HG03439 (cell line): ENCODE measurements around the gene LRFN2.

Experiments used
- ATAC-seq: cut with Tn5 transposase; IDR thresholded peaks from one replicate; pipeline ENCODE4 v1.9.1; 2021; ENCODE audit warnings: mild to moderate bottlenecking, moderate library complexity; ENCODE audit not compliant: unreplicated experiment

The LRFN2 gene

DNA sequence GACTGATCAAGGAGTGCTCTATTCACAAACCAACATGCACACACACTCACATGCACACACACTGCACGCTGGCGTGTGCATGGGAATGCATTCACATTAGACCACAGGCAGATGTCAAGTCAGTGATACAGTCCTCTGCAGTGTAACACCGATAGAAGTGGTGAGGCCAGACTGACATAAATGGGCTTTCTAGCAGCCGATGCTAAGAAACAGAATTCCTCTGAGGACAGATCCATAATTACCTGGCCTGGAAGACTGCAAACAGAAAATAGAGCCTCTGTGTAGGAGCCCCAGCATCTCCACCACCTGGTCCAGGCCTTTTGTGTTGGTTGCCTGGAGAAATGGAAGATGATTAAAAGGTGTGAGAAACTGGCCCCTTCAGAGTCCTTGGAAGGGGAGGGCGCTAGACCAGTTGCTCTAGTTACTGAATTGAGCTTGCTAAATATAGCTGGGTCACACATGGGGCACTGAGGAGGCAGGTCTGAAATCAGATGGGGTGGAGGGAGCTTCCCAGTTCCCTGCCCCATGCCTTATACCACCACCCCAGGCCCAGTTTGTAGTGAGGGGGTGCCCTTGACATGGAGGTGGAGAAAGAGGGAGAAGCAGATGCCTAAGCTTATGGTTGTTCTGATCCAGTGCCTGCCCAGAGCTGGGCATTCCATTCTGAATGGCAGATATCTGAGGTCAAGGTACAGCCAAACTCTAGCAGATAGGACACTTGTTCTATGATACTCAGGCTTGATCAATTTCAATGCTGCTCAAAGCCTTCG lies 233.8 kb downstream of the LRFN2 start:
- no peak for ATAC-seq

DNA sequence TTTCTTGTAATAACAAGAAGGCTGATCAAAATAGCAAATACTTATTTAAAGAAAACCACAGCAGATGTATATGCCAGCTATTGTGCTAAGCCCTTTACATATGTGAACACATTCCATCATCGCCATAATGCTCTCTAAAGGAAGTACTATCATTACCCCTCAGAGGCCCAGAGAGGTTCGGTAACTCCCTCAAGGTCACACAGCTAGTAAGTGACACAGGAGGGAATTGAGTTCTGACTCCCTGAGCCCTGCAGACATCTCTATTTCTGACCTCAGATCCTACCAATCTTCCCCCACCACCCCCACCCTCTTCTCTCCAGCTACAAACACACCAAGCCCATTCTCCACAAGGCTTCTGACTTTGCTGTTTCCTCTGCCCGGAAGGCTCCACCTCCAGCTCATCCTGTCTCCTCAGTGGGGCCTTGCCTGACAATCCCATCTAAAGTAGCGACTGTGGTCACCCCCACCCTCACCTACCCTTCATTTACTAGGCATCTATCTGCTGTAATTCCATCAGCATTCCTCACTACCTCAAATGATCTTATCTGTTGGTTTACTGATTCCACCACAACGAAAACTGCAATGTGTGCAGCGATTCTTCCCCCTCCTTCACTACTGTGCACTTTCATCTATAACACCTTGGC lies 234.5 kb downstream of the LRFN2 start:
- ATAC-seq = no peak

DNA sequence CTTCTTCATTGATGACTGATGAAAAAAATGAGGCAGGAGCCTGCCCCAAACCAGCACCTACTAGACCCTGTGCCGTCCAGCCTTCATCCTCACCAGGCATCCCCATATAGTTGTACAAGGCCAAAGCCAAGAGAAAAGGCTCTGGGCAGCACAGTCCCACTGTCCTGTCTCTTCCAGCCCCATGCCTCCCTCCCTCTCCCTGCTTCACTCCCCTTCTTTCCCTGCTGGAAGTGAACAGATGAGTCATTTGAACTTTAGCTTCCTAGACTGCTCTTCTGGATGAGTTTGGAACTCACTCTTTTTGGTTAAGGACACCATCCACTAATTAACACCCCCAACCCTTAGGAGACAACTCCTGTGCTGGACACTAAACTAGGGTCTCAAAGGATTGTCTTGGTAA lies 235.2 kb downstream of the LRFN2 start:
- no peak for ATAC-seq

DNA sequence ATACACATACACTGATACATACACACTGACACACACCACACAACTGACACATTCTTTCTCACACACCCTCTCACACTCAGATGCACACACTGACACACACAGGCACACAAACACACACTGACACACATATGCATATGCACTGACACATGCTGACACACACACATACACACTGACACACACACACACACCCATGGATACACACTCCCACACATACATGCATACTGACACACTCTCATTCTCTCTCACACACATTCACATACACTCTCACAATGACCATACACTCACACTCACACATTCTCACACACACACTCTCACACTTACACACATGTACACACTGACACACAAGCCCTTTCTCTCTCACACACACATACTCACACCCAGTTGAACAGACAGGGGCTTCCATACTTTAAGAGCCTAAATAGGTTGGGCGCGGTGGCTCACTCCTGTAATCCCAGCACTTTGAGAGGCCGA lies 236.4 kb downstream of the LRFN2 start:
- no peak for ATAC-seq

DNA sequence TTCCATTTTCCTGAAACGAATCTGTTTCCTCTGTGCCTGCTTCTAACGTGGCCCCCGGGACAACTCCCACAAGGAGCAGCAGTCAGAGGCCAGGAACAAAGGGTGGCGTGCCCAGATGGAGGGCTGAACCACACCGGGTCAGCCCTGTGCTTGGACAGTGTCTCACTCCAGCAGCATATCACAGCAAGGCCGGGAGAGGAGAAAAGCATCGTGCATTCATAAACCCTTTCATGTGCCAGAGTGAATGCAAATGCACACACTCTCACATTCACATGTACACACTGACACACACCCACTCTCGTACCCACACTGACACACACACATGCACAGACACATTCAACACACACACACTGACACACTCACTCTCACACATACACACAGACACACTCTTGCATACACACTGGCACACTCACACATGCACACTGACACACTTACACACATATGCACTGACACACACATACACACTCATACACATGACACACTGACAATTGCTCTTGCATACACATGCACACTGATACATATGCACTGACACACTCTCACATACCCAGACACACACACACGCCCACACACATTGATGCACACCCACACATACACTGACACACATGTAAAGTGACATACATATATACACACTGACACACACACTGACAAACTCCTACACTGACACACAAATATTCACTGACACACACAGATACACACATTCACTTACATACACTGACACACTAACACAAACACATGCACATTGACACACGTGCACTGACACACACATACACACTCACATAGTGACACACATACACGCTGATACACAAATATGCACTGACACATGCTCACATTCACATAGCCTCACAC lies 237.0 kb downstream of the LRFN2 start:
- ATAC-seq = no peak

DNA sequence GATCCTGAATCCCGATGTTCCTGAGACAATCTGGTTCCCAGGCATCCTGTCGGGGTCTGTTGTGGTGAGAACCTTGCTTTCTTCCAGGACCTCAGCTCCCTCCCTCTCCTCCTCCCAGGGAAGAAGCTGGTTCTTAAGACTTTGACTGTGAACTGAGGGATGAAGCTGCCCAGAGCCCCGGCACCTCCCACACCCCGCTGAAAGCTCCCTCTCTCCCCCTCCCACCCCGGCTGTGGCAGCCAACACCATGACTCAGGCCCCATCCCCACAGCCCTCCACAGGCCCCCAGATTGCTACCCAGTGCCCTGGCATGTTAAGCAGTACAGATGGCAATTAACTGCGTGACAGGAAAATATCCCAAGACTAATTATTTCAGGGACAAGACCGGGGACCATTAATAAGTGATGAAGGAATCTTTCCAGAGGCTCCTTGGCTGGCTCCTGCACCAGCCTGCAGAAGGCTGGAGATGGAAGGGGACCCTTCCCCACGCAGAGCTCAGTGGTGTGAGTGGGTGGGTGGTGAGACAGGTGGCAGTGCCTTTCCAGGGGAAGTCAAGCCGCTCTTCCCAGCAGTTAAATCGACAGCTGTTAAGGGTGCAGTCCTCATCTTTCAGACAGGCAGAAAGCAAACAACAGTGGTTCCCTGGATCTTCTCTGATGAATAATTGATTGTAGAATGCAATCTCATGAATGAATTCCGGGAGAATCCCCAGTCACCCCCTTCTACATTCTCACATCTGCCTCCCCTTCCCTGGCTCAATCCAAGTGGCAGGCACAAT lies 237.9 kb downstream of the LRFN2 start:
- ATAC-seq = no peak

DNA sequence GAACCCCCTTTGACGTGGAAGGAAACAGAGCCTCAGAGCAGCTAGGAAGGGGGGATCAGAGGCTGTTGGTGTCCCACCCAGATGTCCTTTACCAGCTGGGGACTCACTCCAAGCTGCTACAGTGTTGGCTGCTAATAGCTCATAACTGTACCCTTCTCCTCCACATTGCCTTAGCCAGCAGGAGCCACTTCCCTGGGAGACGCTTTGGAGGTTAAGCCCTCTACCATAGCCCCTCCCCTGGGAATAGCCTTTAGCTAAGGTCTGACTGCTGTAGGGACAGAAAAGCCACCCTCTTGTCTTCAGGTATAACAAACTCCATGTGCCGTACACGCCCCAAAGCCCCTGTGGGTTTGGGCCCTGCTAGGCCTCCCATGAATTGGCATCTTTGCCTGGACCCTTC lies 238.6 kb downstream of the LRFN2 start:
- ATAC-seq = no peak

DNA sequence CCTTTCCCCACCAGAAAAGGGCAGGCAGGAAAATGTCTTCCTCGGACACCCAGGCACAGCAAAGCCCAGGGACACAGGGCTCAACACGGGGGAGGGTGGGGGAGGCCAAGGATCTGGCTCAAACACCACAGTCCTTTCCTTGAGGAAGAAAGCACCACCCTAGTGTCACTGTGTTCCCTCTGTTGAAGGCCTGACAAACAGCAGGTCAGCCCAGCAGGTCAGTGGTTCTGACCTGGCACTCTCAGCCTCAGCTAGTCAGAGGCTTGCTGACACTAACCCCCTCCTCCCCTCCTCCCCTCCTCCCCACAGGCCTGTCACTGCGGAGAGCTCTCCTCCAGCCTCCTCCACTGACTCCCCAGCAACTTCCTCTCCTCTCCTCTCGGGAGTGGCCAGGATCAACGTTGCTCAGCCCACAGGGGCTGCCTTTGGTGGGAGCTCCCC lies 239.6 kb downstream of the LRFN2 start:
- ATAC-seq = no peak

DNA sequence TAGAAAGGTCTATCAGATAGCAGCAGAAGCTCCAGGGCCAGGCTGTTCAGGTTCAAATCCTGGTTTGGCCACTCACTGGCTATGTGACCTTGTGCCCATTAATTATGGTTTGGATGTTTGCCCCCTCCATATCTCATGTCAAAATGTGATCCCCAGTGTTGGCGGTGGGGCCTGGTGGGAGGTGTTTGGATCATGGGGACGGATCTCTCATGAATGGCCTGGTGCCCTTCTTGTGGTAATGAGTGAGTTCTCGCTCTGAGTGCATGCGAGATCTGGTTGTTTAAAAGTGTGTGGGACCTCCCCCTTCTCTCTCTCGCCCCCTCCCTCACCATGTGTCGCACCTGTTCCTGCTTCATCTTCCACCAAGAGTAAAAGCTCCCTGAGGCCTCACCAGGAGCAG lies 240.9 kb downstream of the LRFN2 start:
- no peak for ATAC-seq

DNA sequence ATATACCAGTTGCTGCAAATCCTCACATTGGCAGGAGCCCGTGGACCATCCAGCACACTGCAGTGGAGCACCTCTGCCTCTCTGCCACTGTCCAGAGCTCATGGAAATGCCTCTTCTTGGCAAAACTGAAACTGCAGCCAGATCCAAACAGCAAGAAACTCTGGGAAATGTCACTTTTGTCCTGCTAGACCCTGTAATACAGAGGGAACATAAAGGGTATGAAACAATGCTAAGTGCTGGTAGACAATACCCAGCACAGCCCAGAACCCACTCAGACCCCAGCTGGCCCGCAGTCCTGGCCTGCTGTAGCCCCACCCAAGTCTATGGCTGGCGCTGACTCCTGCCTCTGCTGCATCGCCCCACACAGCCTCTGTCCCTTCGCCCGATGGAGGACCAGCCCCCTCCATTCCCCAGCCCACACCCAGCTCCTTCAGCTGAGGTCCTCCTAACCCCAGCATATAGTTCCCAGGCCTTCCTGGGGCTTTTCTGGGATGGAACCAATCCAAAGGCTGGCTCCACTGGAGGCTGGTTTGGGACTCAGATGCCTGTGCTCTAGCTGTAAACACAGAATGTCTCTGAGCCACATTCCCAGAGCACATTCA lies 242.5 kb downstream of the LRFN2 start:
- no peak for ATAC-seq

DNA sequence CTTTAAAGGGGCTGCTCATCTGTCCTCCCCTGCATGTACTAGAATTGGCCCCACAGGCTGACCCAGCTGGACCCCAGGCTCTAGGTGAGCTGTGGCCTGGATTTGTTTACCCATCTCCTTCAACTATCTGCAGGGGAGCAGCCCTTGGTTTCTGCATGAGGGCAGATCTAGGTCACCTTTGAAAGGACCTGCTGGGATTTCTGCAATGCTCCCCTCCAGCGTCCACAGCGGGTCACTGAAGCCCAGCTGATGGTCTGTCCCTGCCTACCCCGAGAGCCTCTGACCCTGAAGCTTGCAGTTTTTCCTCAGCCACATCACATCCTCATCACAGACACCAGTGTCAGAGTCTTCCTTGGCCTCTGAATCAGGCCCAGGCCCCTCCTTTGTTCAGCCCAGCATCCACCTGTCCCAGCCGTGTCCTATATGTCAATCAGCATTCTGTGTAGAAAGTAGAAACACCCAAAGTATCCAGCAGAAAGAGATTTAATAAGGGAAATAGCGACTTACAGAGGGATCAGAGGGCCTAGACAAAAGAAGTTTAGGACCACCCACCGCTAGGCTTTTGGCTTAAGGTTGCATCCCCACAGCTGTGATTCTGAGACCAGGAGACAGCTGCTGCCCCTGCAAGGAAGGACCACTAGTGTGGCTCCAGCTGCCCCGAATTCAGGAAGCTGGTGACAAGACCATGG lies 243.1 kb downstream of the LRFN2 start:
- no peak for ATAC-seq

DNA sequence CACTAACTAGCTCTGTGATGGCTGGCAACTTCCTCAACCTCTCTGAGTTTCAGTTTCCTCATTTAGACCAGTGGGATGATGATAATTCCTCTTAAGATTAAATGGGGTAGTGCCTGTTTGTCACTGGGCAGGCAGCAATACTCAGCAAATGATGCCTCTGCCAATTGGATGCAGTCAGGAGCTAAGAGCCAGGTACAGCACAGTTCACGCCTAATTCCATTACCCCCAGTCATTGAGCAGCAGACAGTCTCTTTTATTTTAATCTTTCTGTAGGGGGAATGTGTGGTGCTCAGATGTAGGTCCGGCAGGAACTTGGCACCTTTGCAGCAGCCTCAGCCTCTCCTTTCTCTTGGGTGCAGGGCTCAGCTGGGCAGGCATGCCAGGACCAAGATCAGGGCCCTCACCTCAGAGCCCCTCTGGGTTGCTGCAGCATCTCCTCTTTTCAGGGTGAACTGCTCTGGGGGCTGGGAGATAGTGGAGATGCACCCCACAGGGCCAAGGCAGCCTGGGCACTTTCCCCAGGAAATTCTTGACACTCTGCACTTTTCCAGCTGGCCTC lies 243.8 kb downstream of the LRFN2 start:
- no peak for ATAC-seq

DNA sequence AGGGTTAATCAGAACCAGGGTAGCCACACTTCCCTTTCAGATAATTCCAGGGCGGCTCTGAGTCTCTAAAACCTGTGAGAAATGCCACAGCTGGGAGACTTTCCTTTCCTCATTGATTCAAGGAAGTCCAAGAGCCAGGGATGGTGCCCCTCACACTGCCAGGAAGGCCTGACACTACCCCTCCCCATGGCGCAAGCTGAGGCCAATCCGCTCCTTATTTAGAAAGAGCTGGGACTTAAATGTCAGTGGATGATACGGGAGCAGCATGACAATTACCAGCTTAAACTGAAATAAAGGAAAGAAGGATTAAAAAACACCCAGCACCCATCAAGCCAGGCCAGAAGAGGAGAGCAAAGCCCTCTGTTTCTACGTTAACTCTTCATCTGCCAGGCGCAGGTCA lies 244.4 kb downstream of the LRFN2 start:
- no peak for ATAC-seq

DNA sequence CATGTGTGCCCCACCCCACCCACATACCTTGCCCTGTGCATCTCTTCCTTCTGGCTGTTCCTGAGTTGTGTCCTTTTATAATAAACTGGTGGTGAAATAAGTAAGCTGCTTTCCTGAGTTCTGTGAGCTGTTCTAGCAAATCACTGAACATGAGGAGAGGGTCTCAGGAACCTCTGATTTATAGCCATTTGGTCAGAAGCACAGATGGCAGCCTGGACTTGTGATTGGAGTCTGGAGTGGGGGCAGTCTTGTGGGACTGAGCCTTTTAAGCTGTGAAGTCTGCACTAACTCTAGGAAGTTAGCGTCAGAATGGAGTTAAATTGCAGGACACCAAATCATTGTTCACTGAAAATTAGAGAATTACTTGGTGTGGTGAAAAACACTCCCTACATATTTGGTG lies 245.4 kb downstream of the LRFN2 start:
- no peak for ATAC-seq
